ENCODE results near the gene PHF21A.

Gene PHF21A

GRCh38 chr11:46114378-46114777 is 6.9 kb downstream of the PHF21A start:
- H3K27ac ChIP-seq (ENCODE audit: low read length): no peak overlapping the region
- H3K9ac ChIP-seq (ENCODE audit: low read depth, low read length): no peak overlapping the region
- H3K27me3 ChIP-seq (ENCODE audit: insufficient read depth, low read length, poor library complexity): no peaks in the 10 kb centered on the region
- H3K79me2 ChIP-seq (ENCODE audit: insufficient read depth, low read length): peaks cover 86% of the 10 kb centered on the region
- no peak overlapping the region for H3K4me3 ChIP-seq (ENCODE audit: low read depth in 1 of 2, low read length in 2 of 2)
- no peak overlapping the region for H2AFZ ChIP-seq (ENCODE audit: low read depth, low read length)
- no peaks in the 10 kb centered on the region for H3K9me3 ChIP-seq (ENCODE audit: insufficient read depth, low read length, severe bottlenecking)
- no peak for ATAC-seq (ENCODE audit: insufficient read depth, low read depth)
- DNase-seq: no peak
- peaks cover 42% of the 10 kb centered on the region for H3K4me1 ChIP-seq (ENCODE audit: insufficient read depth, low read length)
- H4K20me1 ChIP-seq (ENCODE audit: insufficient read depth, low read length): peaks cover 5% of the 10 kb centered on the region; the same call in 1 of the 2 replicates
- H3K36me3 ChIP-seq (ENCODE audit: insufficient read depth, low read length): no peaks in the 10 kb centered on the region
- no peak for TF ChIP-seq CTCF (IDR thresholded peaks at IDR 0.05; ENCODE audit: borderline replicate concordance, extremely low read depth, low read length, poor library complexity, severe bottlenecking)
- no peak for TF ChIP-seq EZH2 (IDR thresholded peaks at IDR 0.05; ENCODE audit: borderline replicate concordance, low read depth, low read length, severe bottlenecking)
- H3K4me2 ChIP-seq (ENCODE audit: insufficient read depth, low read length): peak overlapping the region; percentile 5; the same call in 1 of the 2 replicates

DNA sequence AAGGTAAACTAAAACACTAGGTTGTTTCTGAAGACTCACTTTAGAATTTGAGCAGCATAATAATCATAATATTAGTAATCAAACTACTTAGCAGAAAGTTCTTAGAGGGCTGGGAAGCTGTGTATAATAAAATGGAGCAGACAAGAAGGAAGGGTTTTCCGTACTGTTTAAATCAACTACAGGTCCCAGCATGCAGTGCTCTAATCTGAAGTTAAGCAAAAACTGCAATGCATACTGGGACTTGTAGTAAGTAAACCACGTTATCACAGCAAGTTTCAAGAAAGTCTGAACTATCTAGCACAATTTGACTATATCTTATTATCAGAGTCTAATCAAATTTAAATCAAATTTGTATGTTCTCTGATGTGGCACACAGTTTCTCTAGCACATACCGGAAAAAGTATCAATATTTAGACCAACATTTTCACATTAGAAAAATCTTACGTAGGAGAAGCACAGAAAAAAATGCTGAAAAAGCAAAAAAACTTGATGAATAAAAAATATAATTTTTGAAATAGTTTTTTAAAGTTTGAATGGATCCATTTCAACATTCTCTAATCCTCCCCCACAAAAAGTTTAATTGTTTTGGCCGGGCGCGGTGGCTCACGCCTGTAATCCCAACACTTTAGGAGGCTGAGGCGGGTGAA is 8.2 kb downstream of the PHF21A start:
- H3K4me1 ChIP-seq (ENCODE audit: insufficient read depth, low read length): peaks cover 29% of the 10 kb centered on the region
- ATAC-seq (ENCODE audit: insufficient read depth, low read depth) (peak; percentile 98), DNase-seq (peak; percentile 35)
- no peaks in the 10 kb centered on the region for H3K9me3 ChIP-seq (ENCODE audit: insufficient read depth, low read length, severe bottlenecking)
- no peak overlapping the region for H3K4me2 ChIP-seq (ENCODE audit: insufficient read depth, low read length)
- no peaks in the 10 kb centered on the region for H3K27me3 ChIP-seq (ENCODE audit: insufficient read depth, low read length, poor library complexity)
- peaks cover 82% of the 10 kb centered on the region for H3K79me2 ChIP-seq (ENCODE audit: insufficient read depth, low read length)
- H3K27ac ChIP-seq (ENCODE audit: low read length): no peak overlapping the region
- TF ChIP-seq CTCF (IDR thresholded peaks at IDR 0.05; ENCODE audit: borderline replicate concordance, extremely low read depth, low read length, poor library complexity, severe bottlenecking) (no peak), EZH2 (IDR thresholded peaks at IDR 0.05; ENCODE audit: borderline replicate concordance, low read depth, low read length, severe bottlenecking) (no peak)
- no peak overlapping the region for H3K4me3 ChIP-seq (ENCODE audit: low read depth in 1 of 2, low read length in 2 of 2)
- no peaks in the 10 kb centered on the region for H3K36me3 ChIP-seq (ENCODE audit: insufficient read depth, low read length)
- no peak overlapping the region for H2AFZ ChIP-seq (ENCODE audit: low read depth, low read length)
- no peak overlapping the region for H3K9ac ChIP-seq (ENCODE audit: low read depth, low read length)
- H4K20me1 ChIP-seq (ENCODE audit: insufficient read depth, low read length): peaks cover 8% of the 10 kb centered on the region; the same call in 1 of the 2 replicates

- H3K27ac ChIP-seq (ENCODE audit: low read length): no peak overlapping the region
- H3K9ac ChIP-seq (ENCODE audit: low read depth, low read length): no peak overlapping the region
- no peak for ATAC-seq (ENCODE audit: insufficient read depth, low read depth)
- H4K20me1 ChIP-seq (ENCODE audit: insufficient read depth, low read length): peaks cover 9% of the 10 kb centered on the region; the same call in 1 of the 2 replicates
- H3K9me3 ChIP-seq (ENCODE audit: insufficient read depth, low read length, severe bottlenecking): no peaks in the 10 kb centered on the region
- H3K4me2 ChIP-seq (ENCODE audit: insufficient read depth, low read length): no peak overlapping the region
- TF ChIP-seq EZH2 (IDR thresholded peaks at IDR 0.05; ENCODE audit: borderline replicate concordance, low read depth, low read length, severe bottlenecking): no peak
- no peak for TF ChIP-seq CTCF (IDR thresholded peaks at IDR 0.05; ENCODE audit: borderline replicate concordance, extremely low read depth, low read length, poor library complexity, severe bottlenecking)
- no peaks in the 10 kb centered on the region for H3K27me3 ChIP-seq (ENCODE audit: insufficient read depth, low read length, poor library complexity)
- no peak overlapping the region for H3K4me3 ChIP-seq (ENCODE audit: low read depth in 1 of 2, low read length in 2 of 2)
- no peak for DNase-seq
- no peak overlapping the region for H2AFZ ChIP-seq (ENCODE audit: low read depth, low read length)
- H3K4me1 ChIP-seq (ENCODE audit: insufficient read depth, low read length): 0 out of 2 replicates have a peak, but pooled peaks cover 2% of the 10 kb centered on the region
- peaks cover 72% of the 10 kb centered on the region for H3K79me2 ChIP-seq (ENCODE audit: insufficient read depth, low read length)
- H3K36me3 ChIP-seq (ENCODE audit: insufficient read depth, low read length): no peaks in the 10 kb centered on the region
These were observed 12.5 kb downstream of the PHF21A start for GRCh38 chr11:46108751-46109150.

Data from DND-41 (cell line).